ENCODE results near the gene CALB2. TPM values are rescaled to one million over a fixed set of nuclear protein-coding genes. Genes with fewer than 3 reads are reported as not detected.

Gene CALB2
- total RNA-seq, 1 donor: 1.1 TPM

GRCh38 chr16:71406316-71406715 lies 47.8 kb downstream of the CALB2 start:
- H4K20me1 ChIP-seq (ENCODE audit: insufficient read depth, low read length): no peaks in the 10 kb centered on the region
- H3K4me2 ChIP-seq (ENCODE audit: insufficient read depth, low read length): no peak overlapping the region
- no peaks in the 10 kb centered on the region for H3K4me1 ChIP-seq (ENCODE audit: insufficient read depth, low read length)
- no peak overlapping the region for H3K27ac ChIP-seq (ENCODE audit: low read depth, low read length)
- no peaks in the 10 kb centered on the region for H3K79me2 ChIP-seq (ENCODE audit: insufficient read depth, low read length)
- no peaks in the 10 kb centered on the region for H3K36me3 ChIP-seq (ENCODE audit: insufficient read depth, low read length)
- no peak overlapping the region for H3K4me3 ChIP-seq (ENCODE audit: insufficient read depth, low read length)
- TF ChIP-seq CTCF (IDR thresholded peaks at IDR 0.05; ENCODE audit: extremely low read depth, low read depth, low read length): no peak
- H3K9me3 ChIP-seq (ENCODE audit: low read depth, low read length): peaks cover 3% of the 10 kb centered on the region
- H2AFZ ChIP-seq (ENCODE audit: low read length): no peak overlapping the region
- peaks cover 11% of the 10 kb centered on the region for H3K27me3 ChIP-seq (ENCODE audit: insufficient read depth, low read length)
- no peak for DNase-seq (ENCODE audit: insufficient read length, low spot score, missing footprints)

DNA sequence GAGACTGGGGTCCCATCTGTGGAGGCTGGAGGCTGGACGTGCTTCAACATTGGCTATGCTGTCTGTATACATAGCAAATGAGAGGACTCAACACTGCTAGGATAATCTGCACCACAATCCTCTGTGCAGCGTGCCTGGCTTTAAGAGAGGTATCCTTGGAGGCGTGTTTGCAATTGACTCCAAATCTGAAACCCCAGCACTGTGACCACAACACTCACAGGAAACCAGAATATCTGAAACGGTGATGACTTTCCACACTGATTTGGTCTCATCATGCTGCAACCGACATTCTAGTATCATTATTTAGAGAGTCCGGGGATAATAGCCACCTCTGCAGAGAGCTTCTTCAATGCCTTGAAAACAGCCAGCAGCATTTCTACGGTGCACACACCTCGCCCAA lies 48.2 kb downstream of the CALB2 start:
- no peak for TF ChIP-seq CTCF (IDR thresholded peaks at IDR 0.05; ENCODE audit: extremely low read depth, low read depth, low read length)
- Histone ChIP-seq H2AFZ (ENCODE audit: low read length) (no peak overlapping the region), H3K36me3 (ENCODE audit: insufficient read depth, low read length) (no peaks in the 10 kb centered on the region), H3K79me2 (ENCODE audit: insufficient read depth, low read length) (no peaks in the 10 kb centered on the region), H3K27ac (ENCODE audit: low read depth, low read length) (no peak overlapping the region), H3K9me3 (ENCODE audit: low read depth, low read length) (peaks cover 3% of the 10 kb centered on the region), H3K4me3 (ENCODE audit: insufficient read depth, low read length) (no peak overlapping the region), H3K4me2 (ENCODE audit: insufficient read depth, low read length) (no peak overlapping the region), H3K27me3 (ENCODE audit: insufficient read depth, low read length) (peaks cover 11% of the 10 kb centered on the region), H3K4me1 (ENCODE audit: insufficient read depth, low read length) (no peaks in the 10 kb centered on the region), H4K20me1 (ENCODE audit: insufficient read depth, low read length) (no peaks in the 10 kb centered on the region)
- DNase-seq (ENCODE audit: insufficient read length, low spot score, missing footprints): no peak

- no peak for DNase-seq (ENCODE audit: insufficient read length, low spot score, missing footprints)
- peaks cover 13% of the 10 kb centered on the region for H3K27me3 ChIP-seq (ENCODE audit: insufficient read depth, low read length)
- H3K36me3 ChIP-seq (ENCODE audit: insufficient read depth, low read length): no peaks in the 10 kb centered on the region
Measured at GRCh38 chr16:71407731-71408130, 49.2 kb downstream of the CALB2 start.

DNA sequence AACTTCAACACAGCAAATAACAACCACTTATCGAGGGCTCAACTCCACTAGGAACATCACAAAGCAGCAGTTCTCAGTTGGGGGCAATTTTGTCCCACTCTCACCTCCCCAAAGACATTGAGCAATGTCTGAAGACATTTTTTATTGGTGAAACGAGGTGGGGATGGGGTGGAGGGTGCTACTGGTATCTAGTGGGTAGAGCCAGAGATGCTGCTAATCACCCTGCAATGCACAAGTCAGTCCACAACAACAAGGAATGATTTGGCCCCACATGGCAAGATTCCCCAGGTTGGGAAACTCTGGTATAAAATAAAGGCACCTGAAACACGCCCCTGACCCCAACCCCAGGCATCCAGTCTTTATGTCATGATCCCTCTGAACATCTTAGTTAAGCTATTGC lies 50.0 kb downstream of the CALB2 start:
- peaks cover 3% of the 10 kb centered on the region for H3K9me3 ChIP-seq (ENCODE audit: low read depth, low read length)
- no peak overlapping the region for H3K4me2 ChIP-seq (ENCODE audit: insufficient read depth, low read length)
- H2AFZ ChIP-seq (ENCODE audit: low read length): no peak overlapping the region
- H3K4me3 ChIP-seq (ENCODE audit: insufficient read depth, low read length): no peak overlapping the region
- H3K27ac ChIP-seq (ENCODE audit: low read depth, low read length): no peak overlapping the region
- H3K36me3 ChIP-seq (ENCODE audit: insufficient read depth, low read length): no peaks in the 10 kb centered on the region
- no peak for TF ChIP-seq CTCF (IDR thresholded peaks at IDR 0.05; ENCODE audit: extremely low read depth, low read depth, low read length)
- H3K27me3 ChIP-seq (ENCODE audit: insufficient read depth, low read length): peaks cover 13% of the 10 kb centered on the region
- H3K4me1 ChIP-seq (ENCODE audit: insufficient read depth, low read length): no peaks in the 10 kb centered on the region
- H4K20me1 ChIP-seq (ENCODE audit: insufficient read depth, low read length): no peaks in the 10 kb centered on the region
- no peak for DNase-seq (ENCODE audit: insufficient read length, low spot score, missing footprints)
- H3K79me2 ChIP-seq (ENCODE audit: insufficient read depth, low read length): no peaks in the 10 kb centered on the region

More at GRCh38 chr16:71407731-71408130, 49.2 kb downstream of the CALB2 start:
- Histone ChIP-seq H3K79me2 (ENCODE audit: insufficient read depth, low read length) (no peaks in the 10 kb centered on the region), H2AFZ (ENCODE audit: low read length) (no peak overlapping the region), H4K20me1 (ENCODE audit: insufficient read depth, low read length) (no peaks in the 10 kb centered on the region), H3K27ac (ENCODE audit: low read depth, low read length) (no peak overlapping the region), H3K4me1 (ENCODE audit: insufficient read depth, low read length) (no peaks in the 10 kb centered on the region), H3K9me3 (ENCODE audit: low read depth, low read length) (peaks cover 3% of the 10 kb centered on the region), H3K4me3 (ENCODE audit: insufficient read depth, low read length) (no peak overlapping the region), H3K4me2 (ENCODE audit: insufficient read depth, low read length) (no peak overlapping the region)
- TF ChIP-seq CTCF (IDR thresholded peaks at IDR 0.05; ENCODE audit: extremely low read depth, low read depth, low read length): no peak
